HEK293 (cell line): ENCODE measurements around the gene NOM1.

Experiments used
- KLF10 ChIP-seq: fragments of 450-650 bp; IDR thresholded peaks from 2 replicates; pipeline ENCODE4 v1.5.1; 2018; ENCODE audit warnings: missing biosample characterization, mild to moderate bottlenecking, missing genetic modification characterization
- KLF16 ChIP-seq: fragments of 450-650 bp; formaldehyde crosslinking; IDR thresholded peaks from 2 replicates; pipeline ENCODE4 v1.5.1; 2017; ENCODE audit warnings: missing biosample characterization, missing genetic modification characterization
- OSR2 ChIP-seq: fragments of 450-650 bp; formaldehyde crosslinking; IDR thresholded peaks from 2 replicates; pipeline ENCODE4 v1.5.1; 2016; ENCODE audit warnings: missing biosample characterization, missing genetic modification characterization
- SP7 ChIP-seq: fragments of 450-650 bp; formaldehyde crosslinking; IDR thresholded peaks from 2 replicates; pipeline ENCODE4 v1.5.1; 2016; ENCODE audit warnings: missing biosample characterization, missing genetic modification characterization
- TCF7L2 ChIP-seq: IDR thresholded peaks from 2 replicates; pipeline ENCODE4 v1.6.1; 2011; ENCODE audit warnings: low read depth, mild to moderate bottlenecking, inconsistent platforms, low read length, moderate library complexity, borderline replicate concordance
- ZBTB20 ChIP-seq: fragments of 450-650 bp; formaldehyde crosslinking; IDR thresholded peaks from 2 replicates; pipeline ENCODE4 v1.5.1; 2016; ENCODE audit warnings: missing biosample characterization, missing genetic modification characterization
- ZIC2 ChIP-seq: fragments of 450-650 bp; formaldehyde crosslinking; IDR thresholded peaks from 2 replicates; pipeline ENCODE4 v1.5.1; 2016; ENCODE audit warnings: missing biosample characterization, missing genetic modification characterization
- ZNF169 ChIP-seq: fragments of 450-650 bp; formaldehyde crosslinking; IDR thresholded peaks from 2 replicates; pipeline ENCODE4 v1.5.1; 2016; ENCODE audit warnings: missing biosample characterization, missing genetic modification characterization
- ZNF18 ChIP-seq: fragments of 450-650 bp; formaldehyde crosslinking; IDR thresholded peaks from 2 replicates; pipeline ENCODE4 v1.5.1; 2016; ENCODE audit warnings: missing biosample characterization, missing genetic modification characterization
- ZNF37A ChIP-seq: fragments of 450-650 bp; IDR thresholded peaks from 2 replicates; pipeline ENCODE4 v1.5.1; 2018; ENCODE audit warnings: missing biosample characterization, missing genetic modification characterization
- ZNF501 ChIP-seq: fragments of 450-650 bp; formaldehyde crosslinking; IDR thresholded peaks from 2 replicates; pipeline ENCODE4 v1.5.1; 2016; ENCODE audit warnings: missing biosample characterization, missing genetic modification characterization
- ZNF514 ChIP-seq: fragments of 450-650 bp; formaldehyde crosslinking; IDR thresholded peaks from 2 replicates; pipeline ENCODE4 v1.5.1; 2016; ENCODE audit warnings: missing biosample characterization, missing genetic modification characterization
- ZNF560 ChIP-seq: fragments of 450-650 bp; formaldehyde crosslinking; IDR thresholded peaks from 2 replicates; pipeline ENCODE4 v1.5.1; 2017; ENCODE audit warnings: missing biosample characterization, missing genetic modification characterization, borderline replicate concordance
- ZNF580 ChIP-seq: fragments of 450-650 bp; formaldehyde crosslinking; IDR thresholded peaks from 2 replicates; pipeline ENCODE4 v1.5.1; 2016; ENCODE audit warnings: missing biosample characterization, missing genetic modification characterization
- ZNF692 ChIP-seq: fragments of 450-650 bp; formaldehyde crosslinking; IDR thresholded peaks from 2 replicates; pipeline ENCODE4 v1.5.1; 2016; ENCODE audit warnings: missing biosample characterization, missing genetic modification characterization
- ZNF843 ChIP-seq: fragments of 450-650 bp; formaldehyde crosslinking; IDR thresholded peaks from 2 replicates; pipeline ENCODE4 v1.5.1; 2016; ENCODE audit warnings: missing biosample characterization, missing genetic modification characterization
- ZXDB ChIP-seq: fragments of 450-650 bp; formaldehyde crosslinking; IDR thresholded peaks from 2 replicates; pipeline ENCODE4 v1.5.1; 2016; ENCODE audit warnings: missing biosample characterization, missing genetic modification characterization
- TF ChIP-seq, protein P1 (sequence below): fragments of 450-650 bp; formaldehyde crosslinking; IDR thresholded peaks from 2 replicates; pipeline ENCODE4 v1.5.1; 2017; ENCODE audit warnings: missing biosample characterization, missing genetic modification characterization
- TF ChIP-seq, protein P2 (sequence below): fragments of 450-650 bp; formaldehyde crosslinking; optimal IDR thresholded peaks from 2 replicates; pipeline ENCODE3; 2016; ENCODE audit warnings: missing biosample characterization, mild to moderate bottlenecking, missing genetic modification characterization
- TF ChIP-seq, protein P3 (sequence below): fragments of 450-650 bp; formaldehyde crosslinking; IDR thresholded peaks from 2 replicates; pipeline ENCODE4 v1.5.1; 2016; ENCODE audit warnings: missing biosample characterization, missing genetic modification characterization
- TF ChIP-seq, protein P4 (sequence below): fragments of 450-650 bp; IDR thresholded peaks from 2 replicates; pipeline ENCODE4 v1.5.1; 2018; ENCODE audit warnings: missing biosample characterization, missing genetic modification characterization
- TF ChIP-seq, protein P5 (sequence below): fragments of 450-650 bp; formaldehyde crosslinking; IDR thresholded peaks from 2 replicates; pipeline ENCODE4 v1.5.1; 2016; ENCODE audit warnings: missing biosample characterization, missing genetic modification characterization
- TF ChIP-seq, protein P6 (sequence below): fragments of 450-650 bp; formaldehyde crosslinking; IDR thresholded peaks from 2 replicates; pipeline ENCODE4 v1.5.1; 2016; ENCODE audit warnings: missing biosample characterization, missing genetic modification characterization

The NOM1 gene

GRCh38 chr7:157010588-157011332, 61.2 kb downstream of the NOM1 start, which contains the start of gene MNX1 (continued):
- TF ChIP-seq ZNF843 (tag by site-specific recombination): 0 out of 2 replicates have a peak, but pooled peaks have one; percentile 26
- TF ChIP-seq ZNF560 (tag by site-specific recombination): no peak
- no peak for TF ChIP-seq ZNF18 (tag by site-specific recombination)
- TF ChIP-seq ZNF37A (tag by site-specific recombination): peak; percentile 46; the same call in 1 of the 2 replicates
- peak; percentile 62; the same call in 1 of the 2 replicates for TF ChIP-seq TCF7L2
- TF ChIP-seq ZXDB (tag by site-specific recombination): peak; percentile 88
- no peak for TF ChIP-seq ZNF580 (tag by site-specific recombination)
- TF ChIP-seq ZNF169 (tag by site-specific recombination): no peak
- TF ChIP-seq, protein P1, sequence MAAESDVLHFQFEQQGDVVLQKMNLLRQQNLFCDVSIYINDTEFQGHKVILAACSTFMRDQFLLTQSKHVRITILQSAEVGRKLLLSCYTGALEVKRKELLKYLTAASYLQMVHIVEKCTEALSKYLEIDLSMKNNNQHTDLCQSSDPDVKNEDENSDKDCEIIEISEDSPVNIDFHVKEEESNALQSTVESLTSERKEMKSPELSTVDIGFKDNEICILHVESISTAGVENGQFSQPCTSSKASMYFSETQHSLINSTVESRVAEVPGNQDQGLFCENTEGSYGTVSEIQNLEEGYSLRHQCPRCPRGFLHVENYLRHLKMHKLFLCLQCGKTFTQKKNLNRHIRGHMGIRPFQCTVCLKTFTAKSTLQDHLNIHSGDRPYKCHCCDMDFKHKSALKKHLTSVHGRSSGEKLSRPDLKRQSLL: peak; percentile 77
- 0 out of 2 replicates have a peak, but pooled peaks have one; percentile 29 for TF ChIP-seq SP7 (tag by site-specific recombination)
- TF ChIP-seq ZNF501 (tag by site-specific recombination): peak; percentile 79
- TF ChIP-seq, protein P2, sequence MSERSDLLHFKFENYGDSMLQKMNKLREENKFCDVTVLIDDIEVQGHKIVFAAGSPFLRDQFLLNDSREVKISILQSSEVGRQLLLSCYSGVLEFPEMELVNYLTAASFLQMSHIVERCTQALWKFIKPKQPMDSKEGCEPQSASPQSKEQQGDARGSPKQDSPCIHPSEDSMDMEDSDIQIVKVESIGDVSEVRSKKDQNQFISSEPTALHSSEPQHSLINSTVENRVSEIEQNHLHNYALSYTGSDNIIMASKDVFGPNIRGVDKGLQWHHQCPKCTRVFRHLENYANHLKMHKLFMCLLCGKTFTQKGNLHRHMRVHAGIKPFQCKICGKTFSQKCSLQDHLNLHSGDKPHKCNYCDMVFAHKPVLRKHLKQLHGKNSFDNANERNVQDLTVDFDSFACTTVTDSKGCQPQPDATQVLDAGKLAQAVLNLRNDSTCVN (tag by site-specific recombination): peak; percentile 85
- TF ChIP-seq, protein P3, sequence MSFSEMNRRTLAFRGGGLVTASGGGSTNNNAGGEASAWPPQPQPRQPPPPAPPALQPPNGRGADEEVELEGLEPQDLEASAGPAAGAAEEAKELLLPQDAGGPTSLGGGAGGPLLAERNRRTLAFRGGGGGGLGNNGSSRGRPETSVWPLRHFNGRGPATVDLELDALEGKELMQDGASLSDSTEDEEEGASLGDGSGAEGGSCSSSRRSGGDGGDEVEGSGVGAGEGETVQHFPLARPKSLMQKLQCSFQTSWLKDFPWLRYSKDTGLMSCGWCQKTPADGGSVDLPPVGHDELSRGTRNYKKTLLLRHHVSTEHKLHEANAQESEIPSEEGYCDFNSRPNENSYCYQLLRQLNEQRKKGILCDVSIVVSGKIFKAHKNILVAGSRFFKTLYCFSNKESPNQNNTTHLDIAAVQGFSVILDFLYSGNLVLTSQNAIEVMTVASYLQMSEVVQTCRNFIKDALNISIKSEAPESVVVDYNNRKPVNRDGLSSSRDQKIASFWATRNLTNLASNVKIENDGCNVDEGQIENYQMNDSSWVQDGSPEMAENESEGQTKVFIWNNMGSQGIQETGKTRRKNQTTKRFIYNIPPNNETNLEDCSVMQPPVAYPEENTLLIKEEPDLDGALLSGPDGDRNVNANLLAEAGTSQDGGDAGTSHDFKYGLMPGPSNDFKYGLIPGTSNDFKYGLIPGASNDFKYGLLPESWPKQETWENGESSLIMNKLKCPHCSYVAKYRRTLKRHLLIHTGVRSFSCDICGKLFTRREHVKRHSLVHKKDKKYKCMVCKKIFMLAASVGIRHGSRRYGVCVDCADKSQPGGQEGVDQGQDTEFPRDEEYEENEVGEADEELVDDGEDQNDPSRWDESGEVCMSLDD (tag by site-specific recombination): no peak
- TF ChIP-seq, protein P4, sequence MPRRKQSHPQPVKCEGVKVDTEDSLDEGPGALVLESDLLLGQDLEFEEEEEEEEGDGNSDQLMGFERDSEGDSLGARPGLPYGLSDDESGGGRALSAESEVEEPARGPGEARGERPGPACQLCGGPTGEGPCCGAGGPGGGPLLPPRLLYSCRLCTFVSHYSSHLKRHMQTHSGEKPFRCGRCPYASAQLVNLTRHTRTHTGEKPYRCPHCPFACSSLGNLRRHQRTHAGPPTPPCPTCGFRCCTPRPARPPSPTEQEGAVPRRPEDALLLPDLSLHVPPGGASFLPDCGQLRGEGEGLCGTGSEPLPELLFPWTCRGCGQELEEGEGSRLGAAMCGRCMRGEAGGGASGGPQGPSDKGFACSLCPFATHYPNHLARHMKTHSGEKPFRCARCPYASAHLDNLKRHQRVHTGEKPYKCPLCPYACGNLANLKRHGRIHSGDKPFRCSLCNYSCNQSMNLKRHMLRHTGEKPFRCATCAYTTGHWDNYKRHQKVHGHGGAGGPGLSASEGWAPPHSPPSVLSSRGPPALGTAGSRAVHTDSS (tag by site-specific recombination): no peak
- TF ChIP-seq, protein P5, sequence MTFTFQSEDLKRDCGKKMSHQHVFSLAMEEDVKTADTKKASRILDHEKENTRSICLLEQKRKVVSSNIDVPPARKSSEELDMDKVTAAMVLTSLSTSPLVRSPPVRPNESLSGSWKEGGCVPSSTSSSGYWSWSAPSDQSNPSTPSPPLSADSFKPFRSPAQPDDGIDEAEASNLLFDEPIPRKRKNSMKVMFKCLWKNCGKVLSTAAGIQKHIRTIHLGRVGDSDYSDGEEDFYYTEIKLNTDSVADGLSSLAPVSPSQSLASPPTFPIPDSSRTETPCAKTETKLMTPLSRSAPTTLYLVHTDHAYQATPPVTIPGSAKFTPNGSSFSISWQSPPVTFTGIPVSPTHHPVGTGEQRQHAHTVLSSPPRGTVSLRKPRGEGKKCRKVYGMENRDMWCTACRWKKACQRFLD (tag by site-specific recombination): no peak
- no peak for TF ChIP-seq KLF16 (tag by site-specific recombination)
- TF ChIP-seq, protein P6, sequence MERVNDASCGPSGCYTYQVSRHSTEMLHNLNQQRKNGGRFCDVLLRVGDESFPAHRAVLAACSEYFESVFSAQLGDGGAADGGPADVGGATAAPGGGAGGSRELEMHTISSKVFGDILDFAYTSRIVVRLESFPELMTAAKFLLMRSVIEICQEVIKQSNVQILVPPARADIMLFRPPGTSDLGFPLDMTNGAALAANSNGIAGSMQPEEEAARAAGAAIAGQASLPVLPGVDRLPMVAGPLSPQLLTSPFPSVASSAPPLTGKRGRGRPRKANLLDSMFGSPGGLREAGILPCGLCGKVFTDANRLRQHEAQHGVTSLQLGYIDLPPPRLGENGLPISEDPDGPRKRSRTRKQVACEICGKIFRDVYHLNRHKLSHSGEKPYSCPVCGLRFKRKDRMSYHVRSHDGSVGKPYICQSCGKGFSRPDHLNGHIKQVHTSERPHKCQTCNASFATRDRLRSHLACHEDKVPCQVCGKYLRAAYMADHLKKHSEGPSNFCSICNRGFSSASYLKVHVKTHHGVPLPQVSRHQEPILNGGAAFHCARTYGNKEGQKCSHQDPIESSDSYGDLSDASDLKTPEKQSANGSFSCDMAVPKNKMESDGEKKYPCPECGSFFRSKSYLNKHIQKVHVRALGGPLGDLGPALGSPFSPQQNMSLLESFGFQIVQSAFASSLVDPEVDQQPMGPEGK (tag by site-specific recombination): peak; percentile 42
- peak; percentile 79 for TF ChIP-seq KLF10 (tag by site-specific recombination)
- TF ChIP-seq ZNF514 (tag by site-specific recombination): no peak
- TF ChIP-seq ZNF692 (tag by site-specific recombination): peak; percentile 87
- TF ChIP-seq ZIC2 (tag by site-specific recombination): peak; percentile 80
- peak; percentile 16; the same call in 1 of the 2 replicates for TF ChIP-seq OSR2 (tag by site-specific recombination)
- TF ChIP-seq ZBTB20: peak; percentile 63; the same call in 1 of the 2 replicates
